Tibial nerve (tissue), 4 donors: Measurements from ENCODE around the gene HNF4A.

Experiments used
- EP300 ChIP-seq, 2 donors: sonication (generic); formaldehyde crosslinking; IDR thresholded peaks; one replicate each; pipeline ENCODE4 v1.6.1; 2017; ENCODE audit warnings: antibody characterized with exemption in 2 of 2, mild to moderate bottlenecking in 1 of 2
- POLR2A ChIP-seq, 2 donors: fragments of 450-650 bp; IDR thresholded peaks; one replicate each; pipeline ENCODE4 v1.6.1; 2017; ENCODE audit warnings: antibody characterized with exemption in 2 of 2, mild to moderate bottlenecking in 2 of 2, moderate library complexity in 2 of 2
- TF ChIP-seq, protein P1 (sequence below), 5 experiments: fragments of 200-600 bp in 3 of 5; fragments of 450-650 bp in 2 of 5; sonication (generic) in 3 of 5; IDR thresholded peaks; one replicate each; pipeline ENCODE4 v1.5.1; 2016 to 2019; ENCODE audit warnings: antibody characterized with exemption in 5 of 5, mild to moderate bottlenecking in 3 of 5, moderate library complexity in 2 of 5

DNA sequence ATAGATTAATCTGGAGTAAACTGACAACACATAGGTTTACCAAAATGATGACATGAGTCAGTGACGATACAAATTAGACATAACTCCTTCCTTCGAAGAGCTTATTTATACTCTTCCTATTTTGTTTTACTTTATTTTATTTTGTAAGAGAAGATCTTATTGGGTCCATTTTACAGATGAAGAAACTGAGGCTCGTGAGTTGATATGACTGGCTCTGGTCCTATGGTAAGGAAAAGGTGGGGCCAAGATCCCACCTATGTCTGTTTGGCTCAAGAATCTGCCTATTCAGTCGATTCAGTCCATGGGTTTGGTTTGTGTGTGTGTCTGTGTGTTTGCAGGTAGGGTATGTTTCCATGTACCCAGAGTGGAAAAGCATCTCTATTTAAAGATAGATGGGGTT, 27.1 kb upstream of the HNF4A start:
- TF ChIP-seq, protein P1, sequence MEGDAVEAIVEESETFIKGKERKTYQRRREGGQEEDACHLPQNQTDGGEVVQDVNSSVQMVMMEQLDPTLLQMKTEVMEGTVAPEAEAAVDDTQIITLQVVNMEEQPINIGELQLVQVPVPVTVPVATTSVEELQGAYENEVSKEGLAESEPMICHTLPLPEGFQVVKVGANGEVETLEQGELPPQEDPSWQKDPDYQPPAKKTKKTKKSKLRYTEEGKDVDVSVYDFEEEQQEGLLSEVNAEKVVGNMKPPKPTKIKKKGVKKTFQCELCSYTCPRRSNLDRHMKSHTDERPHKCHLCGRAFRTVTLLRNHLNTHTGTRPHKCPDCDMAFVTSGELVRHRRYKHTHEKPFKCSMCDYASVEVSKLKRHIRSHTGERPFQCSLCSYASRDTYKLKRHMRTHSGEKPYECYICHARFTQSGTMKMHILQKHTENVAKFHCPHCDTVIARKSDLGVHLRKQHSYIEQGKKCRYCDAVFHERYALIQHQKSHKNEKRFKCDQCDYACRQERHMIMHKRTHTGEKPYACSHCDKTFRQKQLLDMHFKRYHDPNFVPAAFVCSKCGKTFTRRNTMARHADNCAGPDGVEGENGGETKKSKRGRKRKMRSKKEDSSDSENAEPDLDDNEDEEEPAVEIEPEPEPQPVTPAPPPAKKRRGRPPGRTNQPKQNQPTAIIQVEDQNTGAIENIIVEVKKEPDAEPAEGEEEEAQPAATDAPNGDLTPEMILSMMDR (IDR thresholded peaks at IDR 0.05): no peak
- no peak for TF ChIP-seq EP300 (IDR thresholded peaks at IDR 0.05)
- no peak for TF ChIP-seq POLR2A (IDR thresholded peaks at IDR 0.05)
